ENCODE measurements around the gene HDHD5. TPM values are rescaled to one million over a fixed set of nuclear protein-coding genes. Genes with fewer than 3 reads are reported as not detected.

Gene HDHD5
- total RNA-seq, 1 donor from 2014 or later, result 44.7 TPM

- DNase-seq (ENCODE audit: low read depth), result no peak
- H3K4me3 ChIP-seq (ENCODE audit: low read depth, low read length), result no peak overlapping the region
- H3K27me3 ChIP-seq (ENCODE audit: control insufficient read depth, insufficient read depth, low read length), result peaks cover 6% of the 10 kb centered on the region
- no peak for TF ChIP-seq CTCF (IDR thresholded peaks at IDR 0.05; ENCODE audit: insufficient read depth, low read length, poor library complexity, severe bottlenecking)
- H3K36me3 ChIP-seq (ENCODE audit: control insufficient read depth, insufficient read depth, low read length), result peaks cover 1% of the 10 kb centered on the region
These were observed 49.1 kb downstream of the HDHD5 start for GRCh38 chr22:17109976-17110375.

GRCh38 chr22:17109113-17109865 lies 49.8 kb downstream of the HDHD5 start:
- H3K4me3 ChIP-seq (ENCODE audit: low read depth, low read length), result no peak overlapping the region
- peaks cover under 1% of the 10 kb centered on the region for H3K27me3 ChIP-seq (ENCODE audit: control insufficient read depth, insufficient read depth, low read length)
- no peak for DNase-seq (ENCODE audit: low read depth)
- peaks cover 1% of the 10 kb centered on the region for H3K36me3 ChIP-seq (ENCODE audit: control insufficient read depth, insufficient read depth, low read length)
- TF ChIP-seq CTCF (IDR thresholded peaks at IDR 0.05; ENCODE audit: insufficient read depth, low read length, poor library complexity, severe bottlenecking), result no peak

- Histone ChIP-seq H3K4me3 (ENCODE audit: low read depth, low read length) (no peak overlapping the region), H3K36me3 (ENCODE audit: control insufficient read depth, insufficient read depth, low read length) (peaks cover 1% of the 10 kb centered on the region), H3K27me3 (ENCODE audit: control insufficient read depth, insufficient read depth, low read length) (no peaks in the 10 kb centered on the region)
- TF ChIP-seq CTCF (IDR thresholded peaks at IDR 0.05; ENCODE audit: insufficient read depth, low read length, poor library complexity, severe bottlenecking), result no peak
- DNase-seq (ENCODE audit: low read depth), result no peak
These were observed 50.6 kb downstream of the HDHD5 start for GRCh38 chr22:17108256-17109112.

- Histone ChIP-seq H3K4me3 (ENCODE audit: low read depth, low read length) (no peak overlapping the region), H3K36me3 (ENCODE audit: control insufficient read depth, insufficient read depth, low read length) (peaks cover 1% of the 10 kb centered on the region), H3K27me3 (ENCODE audit: control insufficient read depth, insufficient read depth, low read length) (no peaks in the 10 kb centered on the region)
- TF ChIP-seq CTCF (IDR thresholded peaks at IDR 0.05; ENCODE audit: insufficient read depth, low read length, poor library complexity, severe bottlenecking), result no peak
- no peak for DNase-seq (ENCODE audit: low read depth)
These were observed 51.6 kb downstream of the HDHD5 start for GRCh38 chr22:17107547-17107810.

GRCh38 chr22:17106785-17107546 lies 52.1 kb downstream of the HDHD5 start:
- Histone ChIP-seq H3K27me3 (ENCODE audit: control insufficient read depth, insufficient read depth, low read length) (no peaks in the 10 kb centered on the region), H3K36me3 (ENCODE audit: control insufficient read depth, insufficient read depth, low read length) (peaks cover 1% of the 10 kb centered on the region), H3K4me3 (ENCODE audit: low read depth, low read length) (no peak overlapping the region)
- no peak for TF ChIP-seq CTCF (IDR thresholded peaks at IDR 0.05; ENCODE audit: insufficient read depth, low read length, poor library complexity, severe bottlenecking)
- no peak for DNase-seq (ENCODE audit: low read depth)
